Ammon's horn (tissue), 1 donor: ENCODE data around the gene SLC37A3.
A peak's percentile ranks its signal among the peaks of the same experiment; 100 is the strongest.
"Not testable (repeated sequence)": the region's sequence is repeated elsewhere in the genome, so short reads cannot be mapped to it uniquely, and the experiment has no call there.

Experiments
- DNase-seq: peaks from one replicate; pipeline ENCODE4 v3.0.0-alpha.2; 2016; ENCODE audit warnings: low spot score

The SLC37A3 gene

GRCh38 chr7:140397784-140398750 is at the start of gene SLC37A3:
SLC37A3 (minus strand) TSS chr7:140398530; CDS start chr7:140382526, 16,004 bp downstream.
- DNase-seq, result peak; percentile 86

GRCh38 chr7:140447841-140448240 is 49.5 kb upstream of the SLC37A3 start:
- DNase-seq, result no peak

- DNase-seq, result no peak
These were observed 48.1 kb upstream of the SLC37A3 start for GRCh38 chr7:140446467-140446866.

DNA sequence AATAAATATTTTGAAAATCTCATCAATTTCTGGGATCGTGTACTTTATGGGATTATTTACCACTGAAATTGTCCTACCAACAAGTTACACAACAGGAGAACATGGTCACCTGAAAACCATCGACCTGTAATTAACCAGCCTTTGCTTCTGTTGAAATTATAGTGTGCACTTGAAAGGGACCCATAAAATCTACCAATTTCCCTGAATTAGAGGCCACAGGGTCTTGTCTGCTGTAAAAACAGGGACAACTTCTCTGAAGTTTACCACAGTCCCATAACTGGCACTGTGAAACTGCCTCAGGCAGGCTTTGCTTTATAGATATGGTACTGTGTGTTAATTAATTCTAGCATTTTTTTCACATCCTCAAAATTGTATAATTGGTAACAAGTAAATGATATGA is 43.2 kb upstream of the SLC37A3 start:
- DNase-seq, result no peak

DNA sequence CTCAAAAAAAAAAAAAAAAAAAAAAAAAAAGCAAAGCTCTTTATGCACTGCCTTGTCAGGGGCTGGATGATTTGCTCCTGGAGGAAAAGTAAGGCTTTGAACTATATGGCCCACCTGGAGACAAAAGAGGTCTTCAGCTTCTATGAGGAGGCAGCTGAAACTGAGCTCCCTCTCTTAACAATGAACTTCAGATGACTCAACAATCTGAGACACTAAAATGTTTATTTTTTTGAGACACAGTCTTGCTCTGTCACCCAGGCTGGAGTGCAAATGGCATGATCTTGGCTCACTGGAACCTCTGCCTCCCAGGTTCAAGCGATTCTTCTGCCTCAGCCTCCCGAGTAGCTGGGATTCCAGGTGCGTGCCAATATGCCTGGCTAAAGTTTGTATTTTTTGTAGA is 42.3 kb upstream of the SLC37A3 start:
- DNase-seq, result no peak

GRCh38 chr7:140439359-140439758 is 41.0 kb upstream of the SLC37A3 start:
- no peak for DNase-seq

DNA sequence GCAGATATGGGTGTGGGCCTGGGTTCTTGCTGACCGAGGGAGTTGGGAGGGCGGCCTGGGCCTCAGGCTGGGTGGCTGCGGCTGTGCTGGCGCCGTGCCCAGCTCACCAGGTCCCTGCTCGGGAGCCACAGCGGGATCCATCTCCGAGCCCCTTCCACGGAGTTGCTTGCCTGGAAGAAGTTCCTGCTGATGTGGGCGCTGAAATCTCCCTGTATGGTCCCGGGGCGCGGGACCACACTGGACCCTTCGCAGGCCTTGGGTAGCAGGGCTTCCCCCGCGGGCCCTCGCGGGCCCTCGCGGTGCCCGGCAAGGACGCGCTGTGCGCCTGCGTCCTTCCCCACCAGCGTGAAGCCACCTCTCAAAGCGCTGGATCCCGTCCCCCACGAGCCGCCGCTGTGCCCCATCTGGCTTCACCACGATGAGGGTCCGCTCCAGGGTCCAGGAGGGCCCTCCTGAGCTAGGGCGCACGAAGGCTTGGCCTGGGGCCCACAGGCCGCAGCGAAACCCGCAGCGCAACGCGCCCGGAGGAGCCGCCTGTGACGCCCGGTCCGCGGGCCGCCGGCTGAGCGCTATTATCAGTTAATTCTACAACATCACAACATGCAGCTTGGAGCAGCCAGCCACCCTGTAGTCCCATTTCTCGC is 37.0 kb upstream of the SLC37A3 start:
- DNase-seq, result no peak

DNA sequence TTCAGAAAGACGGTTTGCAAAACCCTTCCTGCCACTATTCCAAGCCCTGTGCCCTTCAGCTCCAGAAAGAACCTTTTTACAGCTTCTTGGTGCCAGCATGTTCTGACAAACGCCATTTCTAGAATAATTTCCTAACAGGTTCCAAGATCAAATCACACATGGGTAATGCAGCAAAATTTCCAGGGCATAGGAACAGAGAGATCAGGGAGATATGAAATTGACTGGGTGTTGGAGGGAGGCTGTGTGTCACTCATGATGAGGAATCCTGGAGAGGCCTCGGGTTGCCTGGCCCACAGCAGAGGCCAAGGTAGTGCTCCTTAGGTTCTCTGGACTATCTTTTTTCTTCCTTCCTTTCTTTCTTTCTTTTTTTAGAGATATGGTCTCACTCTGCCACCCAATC is 35.1 kb upstream of the SLC37A3 start:
- no peak for DNase-seq

DNA sequence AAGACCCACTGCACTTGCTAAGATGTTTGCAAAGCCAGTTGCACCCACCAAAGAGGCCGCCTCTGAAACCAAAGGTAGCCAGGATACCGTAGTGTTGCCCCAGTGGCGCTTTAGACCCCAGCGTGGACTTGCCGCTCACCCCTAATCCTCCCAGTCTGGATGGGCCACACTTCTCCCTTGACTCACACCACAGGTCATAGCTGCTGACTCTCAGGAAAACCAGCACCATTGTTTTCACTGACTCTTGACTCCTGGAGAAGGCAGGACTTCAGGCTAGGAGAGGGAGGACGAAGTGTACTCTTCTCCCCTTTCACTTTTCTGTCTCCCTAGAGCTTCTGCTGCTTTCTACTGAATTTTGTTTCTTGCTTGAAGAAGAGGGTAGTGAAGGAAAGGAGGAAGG is 27.8 kb upstream of the SLC37A3 start:
- no peak for DNase-seq

DNA sequence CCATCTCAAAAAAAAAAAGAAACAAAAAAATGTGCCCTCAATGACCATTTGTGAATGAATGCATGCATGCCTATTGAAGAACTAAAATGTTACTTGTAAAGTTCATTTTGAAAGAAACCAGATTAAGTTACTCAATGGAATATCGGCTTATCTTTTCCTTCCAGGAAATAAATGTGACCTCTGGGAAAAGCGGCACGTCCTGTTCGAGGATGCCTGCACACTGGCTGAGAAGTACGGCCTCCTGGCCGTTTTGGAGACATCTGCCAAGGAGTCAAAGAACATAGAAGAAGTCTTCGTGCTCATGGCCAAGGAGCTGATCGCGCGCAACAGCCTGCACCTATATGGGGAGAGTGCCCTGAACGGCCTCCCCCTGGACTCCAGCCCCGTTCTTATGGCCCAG is 27.4 kb upstream of the SLC37A3 start:
- DNase-seq, result no peak

DNA sequence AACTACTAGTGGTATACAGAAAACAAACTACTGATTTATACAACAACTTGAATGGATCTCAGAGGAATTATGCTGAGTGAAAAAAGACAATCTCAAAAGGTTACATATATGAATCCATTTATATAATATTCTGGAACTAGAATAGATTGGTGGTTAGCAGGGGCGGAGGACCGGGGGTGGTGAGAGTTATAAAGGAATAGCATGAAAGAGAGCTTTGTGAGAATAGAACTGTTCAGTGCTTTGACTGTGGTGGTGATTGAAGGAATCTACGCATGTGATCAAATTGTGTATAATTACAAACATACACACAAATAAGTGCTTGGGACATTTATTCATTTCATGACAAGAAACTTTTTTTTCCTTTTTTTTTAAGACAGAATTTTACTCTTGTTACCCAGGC is 25.2 kb upstream of the SLC37A3 start:
- no peak for DNase-seq

GRCh38 chr7:140421521-140421920 is 23.2 kb upstream of the SLC37A3 start:
- DNase-seq, result no peak

- no peak for DNase-seq
These were observed 20.3 kb upstream of the SLC37A3 start for GRCh38 chr7:140418653-140419052.

DNA sequence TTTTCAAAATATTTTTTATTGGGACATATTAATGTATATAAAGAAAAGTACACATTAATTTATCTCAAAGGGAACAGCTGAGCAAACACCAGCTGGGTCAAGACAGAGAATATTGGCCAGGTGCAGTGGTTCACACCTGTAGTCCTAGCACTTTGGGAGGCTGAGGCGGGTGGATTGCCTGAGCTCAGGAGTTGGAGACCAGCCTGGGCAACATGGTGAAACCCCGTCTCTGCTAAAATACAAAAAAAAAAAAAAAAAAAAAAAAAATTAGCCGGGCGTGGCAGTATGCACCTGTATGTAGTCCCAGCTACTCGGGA is 19.8 kb upstream of the SLC37A3 start:
- DNase-seq, result not testable (repeated sequence)

DNA sequence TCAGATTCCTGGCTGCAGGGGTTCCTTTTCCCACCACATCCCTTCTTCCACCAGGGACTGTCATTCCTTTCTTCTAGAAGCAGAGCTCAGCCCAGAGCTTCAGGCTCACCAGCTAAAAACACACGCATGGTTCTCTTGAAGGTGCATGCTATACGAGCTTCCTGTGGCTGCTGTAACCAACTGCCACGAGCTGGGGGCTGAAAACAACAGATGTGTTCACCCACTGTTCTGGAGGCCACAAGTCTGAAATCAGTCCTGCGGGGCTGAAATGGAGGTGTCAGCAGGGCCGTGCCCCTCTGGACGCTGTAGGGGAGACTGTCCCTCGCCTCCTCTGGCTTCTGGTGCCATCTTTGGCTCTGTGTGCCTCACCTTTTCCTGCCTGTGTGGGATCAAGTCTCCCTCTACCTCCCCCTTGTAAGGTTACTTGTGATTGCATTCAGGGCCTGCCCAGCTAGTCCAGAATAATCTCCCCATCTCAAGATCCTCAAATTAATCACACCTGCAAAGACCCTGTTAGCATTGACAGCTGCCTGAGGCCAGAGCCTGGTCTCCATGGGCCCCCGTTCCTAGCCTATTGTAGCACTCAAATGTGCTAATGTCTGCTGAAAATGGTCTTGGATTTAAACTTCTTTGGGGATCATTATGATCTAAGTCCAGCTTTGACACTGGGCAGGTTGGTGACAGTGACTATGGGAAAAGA is 19.3 kb upstream of the SLC37A3 start:
- DNase-seq, result no peak

DNA sequence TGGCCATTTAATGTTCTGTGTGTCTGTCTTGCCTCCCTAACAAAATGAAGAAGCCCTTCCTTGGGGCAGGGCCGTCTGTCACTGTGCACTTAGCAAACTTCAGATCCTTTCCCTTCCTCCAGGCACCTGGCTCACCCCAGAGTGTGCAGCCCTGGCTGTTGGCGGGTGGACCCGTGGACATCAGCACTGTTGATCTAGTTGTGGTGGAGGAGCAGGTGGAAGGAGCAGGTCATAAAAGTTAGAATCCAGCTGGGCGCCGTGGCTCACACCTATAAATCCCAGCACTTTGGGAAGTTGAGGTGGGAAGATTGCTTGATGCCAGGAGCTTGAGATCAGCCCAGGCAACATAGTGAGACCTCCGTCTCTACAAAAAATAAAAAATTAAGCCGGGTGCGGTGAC is 18.2 kb upstream of the SLC37A3 start:
- DNase-seq, result no peak

GRCh38 chr7:140415816-140416215 is 17.5 kb upstream of the SLC37A3 start:
- DNase-seq, result not testable (repeated sequence)

GRCh38 chr7:140415361-140415760 is 17.0 kb upstream of the SLC37A3 start:
- no peak for DNase-seq

DNA sequence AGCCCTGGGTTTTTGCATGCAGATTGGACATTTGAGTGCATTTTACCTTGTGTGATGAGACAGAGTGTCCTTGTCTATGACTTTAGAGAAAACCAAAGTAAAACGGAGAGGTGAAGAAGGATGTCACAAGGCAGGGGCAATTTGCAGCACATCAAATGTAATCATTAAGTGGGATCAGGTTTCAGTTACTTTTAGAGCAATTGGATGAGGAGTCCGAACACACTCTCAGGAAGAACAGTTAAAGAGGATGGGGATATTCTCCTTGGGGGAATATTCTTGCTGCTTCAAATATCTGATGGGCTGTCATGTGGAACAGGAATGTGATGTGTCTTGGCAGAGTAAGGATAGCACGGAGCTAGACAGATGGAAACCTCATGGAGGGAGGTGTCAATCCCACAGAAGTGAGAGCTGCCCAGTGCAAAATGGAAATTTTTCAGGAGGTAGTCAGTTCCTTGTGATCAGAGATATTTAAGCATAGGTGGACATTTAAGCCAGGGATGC is 6.3 kb upstream of the SLC37A3 start:
- DNase-seq, result no peak

DNA sequence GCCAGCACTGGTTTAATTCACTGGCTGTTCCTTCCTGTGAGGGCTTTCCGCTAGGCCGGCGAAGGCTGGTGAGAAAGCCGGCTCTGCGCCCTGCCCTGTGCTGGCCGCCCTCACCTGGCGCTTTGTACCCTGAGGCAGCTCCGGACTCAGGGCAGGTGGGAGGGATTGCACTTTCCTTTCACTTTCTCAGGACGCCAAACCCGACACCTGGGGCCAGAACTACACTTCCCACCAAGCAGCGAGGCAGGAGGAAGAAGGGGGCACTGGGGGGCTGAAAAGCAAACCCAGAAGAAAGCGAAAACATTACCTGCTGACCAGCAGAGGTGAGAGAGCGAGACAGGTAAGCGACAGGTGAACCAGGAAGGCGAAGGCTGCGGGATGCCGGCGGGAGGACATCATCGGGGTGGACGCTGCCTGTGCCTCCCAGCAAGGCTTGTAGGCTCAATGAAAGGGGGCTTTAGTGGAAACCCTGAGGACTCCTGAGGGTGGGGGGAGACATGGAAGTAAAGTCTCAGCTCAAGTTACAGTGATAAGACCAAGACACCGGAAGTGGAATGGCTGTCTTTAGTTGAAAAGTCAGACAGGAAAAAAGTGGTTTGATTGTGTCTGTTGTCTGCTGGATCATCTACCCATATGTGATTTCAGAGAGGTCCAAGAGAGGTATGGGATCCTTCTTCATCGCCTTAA is 5.7 kb upstream of the SLC37A3 start, which contains the start of gene RAB19:
TSS of gene RAB19 (plus strand) at position 181 of the 687 bp plus-strand sequence. CDS start 3,589 bp downstream, outside the sequence.
- DNase-seq, result no peak

- DNase-seq, result no peak
These were observed 4.0 kb upstream of the SLC37A3 start for GRCh38 chr7:140402178-140402835.
